GM12801 (cell line): ENCODE results near the gene SLC9A1.

Experiments used
- TF ChIP-seq, protein P1 (sequence below): IDR thresholded peaks from one replicate; pipeline ENCODE4 v1.5.1; 2011; ENCODE audit warnings: control low read depth; ENCODE audit not compliant: insufficient read length; ENCODE audit errors: extremely low read depth

The SLC9A1 gene

DNA sequence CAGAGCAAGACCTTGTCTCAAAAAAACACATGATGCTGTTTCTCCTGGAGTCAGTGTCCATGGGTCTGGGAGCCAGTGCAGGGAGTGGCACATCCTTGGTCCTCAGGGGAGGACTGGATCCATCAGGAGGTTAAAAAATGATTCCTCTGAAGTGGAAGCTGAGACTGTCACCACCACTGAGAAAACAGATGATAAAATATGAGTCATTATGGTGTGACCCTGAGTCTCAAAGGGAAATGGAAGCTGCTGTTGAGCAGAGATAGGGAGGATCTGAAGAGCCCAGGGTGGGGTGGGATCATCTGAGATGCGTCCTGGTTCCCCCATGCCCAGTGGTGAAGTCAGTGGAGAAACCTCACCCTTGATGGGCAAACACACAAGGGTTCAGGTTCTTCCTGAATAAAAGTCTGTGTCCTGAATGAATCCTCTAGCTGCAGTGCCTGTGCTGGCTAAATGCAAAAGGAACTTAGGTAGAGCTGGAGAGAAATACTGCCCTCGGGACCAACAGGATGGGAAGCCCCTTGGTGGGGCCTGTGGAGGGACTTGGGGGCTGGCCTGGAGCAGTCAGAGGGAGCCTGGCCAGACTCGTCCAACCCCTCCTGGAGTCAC lies 80.6 kb downstream of the SLC9A1 start:
- TF ChIP-seq, protein P1, sequence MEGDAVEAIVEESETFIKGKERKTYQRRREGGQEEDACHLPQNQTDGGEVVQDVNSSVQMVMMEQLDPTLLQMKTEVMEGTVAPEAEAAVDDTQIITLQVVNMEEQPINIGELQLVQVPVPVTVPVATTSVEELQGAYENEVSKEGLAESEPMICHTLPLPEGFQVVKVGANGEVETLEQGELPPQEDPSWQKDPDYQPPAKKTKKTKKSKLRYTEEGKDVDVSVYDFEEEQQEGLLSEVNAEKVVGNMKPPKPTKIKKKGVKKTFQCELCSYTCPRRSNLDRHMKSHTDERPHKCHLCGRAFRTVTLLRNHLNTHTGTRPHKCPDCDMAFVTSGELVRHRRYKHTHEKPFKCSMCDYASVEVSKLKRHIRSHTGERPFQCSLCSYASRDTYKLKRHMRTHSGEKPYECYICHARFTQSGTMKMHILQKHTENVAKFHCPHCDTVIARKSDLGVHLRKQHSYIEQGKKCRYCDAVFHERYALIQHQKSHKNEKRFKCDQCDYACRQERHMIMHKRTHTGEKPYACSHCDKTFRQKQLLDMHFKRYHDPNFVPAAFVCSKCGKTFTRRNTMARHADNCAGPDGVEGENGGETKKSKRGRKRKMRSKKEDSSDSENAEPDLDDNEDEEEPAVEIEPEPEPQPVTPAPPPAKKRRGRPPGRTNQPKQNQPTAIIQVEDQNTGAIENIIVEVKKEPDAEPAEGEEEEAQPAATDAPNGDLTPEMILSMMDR: no peak

DNA sequence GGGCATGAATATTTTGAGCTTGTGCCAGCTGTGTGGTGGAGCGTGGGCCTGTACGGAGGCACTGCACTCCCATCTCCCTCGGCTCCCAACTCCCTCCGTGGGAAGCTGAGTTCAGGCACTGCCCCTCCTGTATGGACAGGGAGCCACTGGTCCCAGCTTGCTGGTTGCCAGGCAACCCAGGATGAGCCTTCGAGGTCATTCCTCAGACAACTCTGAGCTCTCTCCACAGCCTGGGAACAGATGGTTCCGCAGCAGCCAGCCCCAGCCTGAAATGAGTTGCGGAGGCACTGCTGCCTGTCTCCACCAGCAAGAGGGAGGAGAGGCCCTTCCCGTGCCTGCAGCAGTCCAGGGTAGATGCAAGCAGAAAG lies 83.9 kb downstream of the SLC9A1 start:
- TF ChIP-seq, protein P1: no peak

DNA sequence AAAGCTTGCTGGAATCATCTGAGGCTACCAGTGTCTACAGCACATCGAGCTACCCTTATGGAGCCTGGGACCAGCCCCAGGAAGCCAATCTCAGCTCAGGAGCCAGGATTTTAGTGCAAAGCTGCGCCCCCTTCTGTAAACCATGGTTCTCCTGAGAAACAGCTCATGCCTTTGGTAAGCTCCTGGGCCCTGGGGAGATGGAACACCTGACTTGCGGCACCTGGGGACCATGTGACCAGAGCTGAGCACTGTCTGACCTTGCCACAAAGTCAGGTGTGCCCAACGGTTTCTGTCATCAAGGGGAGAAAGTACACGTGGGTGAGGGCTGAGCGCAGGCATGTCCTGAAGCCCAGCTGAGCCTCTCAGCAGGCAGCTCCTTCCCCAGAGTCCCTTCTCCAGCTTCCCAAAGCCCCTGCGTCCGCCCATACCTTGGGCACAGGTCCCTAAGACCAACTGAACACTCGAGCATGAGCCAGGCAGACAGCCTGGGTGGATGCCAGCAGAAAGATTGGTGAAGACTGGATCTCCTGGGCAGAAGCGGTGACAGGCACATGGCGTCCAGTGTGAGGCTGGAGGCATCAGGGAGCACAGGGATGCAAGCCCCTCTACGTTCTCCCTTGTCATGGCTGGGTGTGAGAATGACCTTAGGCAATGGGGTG lies 84.4 kb downstream of the SLC9A1 start:
- TF ChIP-seq, protein P1: no peak

DNA sequence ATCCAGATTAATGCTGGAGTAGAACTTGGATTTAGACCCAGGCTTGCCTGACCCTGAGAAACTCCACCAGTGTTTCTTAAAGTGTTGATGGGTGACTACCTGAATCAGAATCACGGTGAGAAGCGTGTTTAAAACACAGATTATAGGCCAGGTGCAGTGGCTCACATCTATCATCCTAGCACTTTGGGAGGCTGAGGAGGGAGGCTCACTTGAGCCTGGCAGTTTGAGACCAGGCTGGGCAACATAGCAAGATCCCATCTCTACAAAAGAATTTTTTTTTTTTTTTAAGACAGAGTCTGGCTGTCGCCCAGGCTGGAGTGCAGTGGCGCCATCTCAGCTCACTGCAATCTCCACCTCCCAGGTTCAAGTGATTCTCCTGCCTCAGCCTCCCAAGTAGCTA lies 86.0 kb downstream of the SLC9A1 start:
- TF ChIP-seq, protein P1: no peak

DNA sequence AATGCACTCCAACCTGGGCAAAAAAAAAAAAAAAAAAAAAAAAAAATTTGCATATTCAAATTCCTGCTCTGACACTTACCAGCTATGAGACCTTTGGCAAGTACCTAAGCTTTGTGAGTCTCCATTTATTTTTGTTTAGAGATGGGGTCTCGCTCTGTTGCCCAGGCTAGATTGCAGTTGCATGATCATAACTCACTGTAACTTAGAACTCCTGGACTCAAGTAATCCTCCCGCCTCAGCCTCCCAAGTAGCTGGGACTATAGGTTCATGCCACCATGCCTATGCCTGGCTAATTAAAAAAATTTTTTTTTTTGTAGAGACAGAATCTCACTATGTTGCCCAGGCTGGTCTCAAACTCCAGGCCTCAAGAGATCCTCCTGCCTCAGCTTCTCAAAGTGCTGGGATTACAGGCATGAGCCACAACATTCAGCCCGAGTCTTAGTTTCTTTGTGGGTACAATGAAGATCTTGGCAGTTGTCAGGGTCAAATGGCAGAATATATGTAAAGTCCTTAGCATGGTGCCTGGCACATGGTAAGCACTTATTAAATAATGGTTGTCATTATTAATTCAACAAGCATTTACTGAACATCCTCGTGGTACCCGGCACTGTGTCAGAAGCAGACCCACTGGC lies 88.8 kb downstream of the SLC9A1 start:
- TF ChIP-seq, protein P1: no peak

DNA sequence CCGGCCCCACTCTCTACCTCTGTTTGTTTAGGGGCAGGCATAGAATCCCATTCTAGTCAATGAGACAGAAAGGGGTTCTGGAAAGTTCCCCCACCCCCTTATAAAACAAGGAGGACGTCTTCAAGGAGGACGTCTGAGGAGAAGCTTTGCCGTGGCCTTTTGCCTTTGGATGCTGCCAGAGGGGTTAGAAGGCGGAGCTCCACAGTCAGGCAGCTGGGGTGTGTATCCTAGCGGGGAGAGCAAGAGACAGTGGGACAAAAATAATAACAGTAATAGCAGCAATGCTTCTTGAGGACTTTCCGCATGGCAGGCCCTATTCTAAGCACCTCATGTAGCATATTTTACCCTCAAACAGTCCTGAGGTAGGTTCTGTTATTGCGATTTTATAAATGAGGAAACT lies 94.0 kb downstream of the SLC9A1 start:
- TF ChIP-seq, protein P1: no peak

DNA sequence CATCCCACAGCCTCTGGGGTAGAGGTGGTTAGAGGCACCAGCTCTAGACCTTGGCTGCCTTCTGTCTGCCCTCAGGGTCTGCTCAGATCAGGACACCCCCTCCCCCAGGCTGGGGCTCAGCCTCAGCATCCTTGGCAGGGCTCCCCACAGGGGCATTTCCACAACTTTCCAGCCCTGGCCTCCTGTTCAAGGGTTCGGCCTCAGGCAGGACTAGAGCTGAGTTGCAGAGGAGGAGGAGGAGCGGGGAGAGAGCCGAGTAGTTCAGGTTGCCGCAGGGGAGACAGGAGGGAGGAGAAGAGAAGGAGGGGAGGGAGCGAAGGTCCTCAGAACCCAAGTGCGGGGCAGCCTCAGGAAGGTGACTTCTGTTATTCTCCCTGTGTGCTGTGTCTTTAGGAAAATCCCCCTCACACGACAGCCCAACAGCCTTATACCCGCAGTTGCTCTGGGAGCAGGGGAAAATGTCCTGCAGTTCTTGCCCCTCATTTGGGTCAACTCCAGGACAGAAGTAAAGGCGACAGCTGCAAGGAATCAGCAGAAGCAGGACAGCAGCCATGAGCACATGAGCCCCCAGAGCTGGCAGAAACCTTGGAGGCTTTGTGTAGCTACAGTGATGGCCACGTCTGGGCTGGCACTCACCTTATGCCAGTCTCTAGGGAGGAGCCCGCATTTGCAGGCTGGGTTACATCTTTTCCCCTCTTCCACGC lies 95.8 kb downstream of the SLC9A1 start:
- TF ChIP-seq, protein P1: no peak
